Measurements from ENCODE around the gene ADGRG6.
A peak's percentile ranks its signal among the peaks of the same experiment; 100 is the strongest.

The ADGRG6 gene

DNA sequence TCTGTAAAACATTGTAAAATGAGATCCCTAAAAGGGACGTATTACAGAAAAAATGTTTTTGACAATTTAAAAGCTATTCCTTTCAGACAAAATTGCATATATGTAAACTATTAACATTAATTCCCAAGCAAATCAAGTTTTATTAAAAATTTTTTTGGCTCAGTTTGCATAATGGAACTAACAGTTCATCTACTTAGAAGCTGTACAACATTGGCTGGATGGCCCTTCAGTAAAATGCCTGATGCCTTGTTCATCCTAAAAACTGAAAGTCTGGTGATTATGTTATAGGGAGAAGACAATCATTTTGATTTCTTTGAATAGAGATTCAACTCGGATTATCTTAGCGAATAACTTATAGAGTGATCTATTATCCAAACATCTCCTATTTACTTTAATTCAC is 52.8 kb downstream of the ADGRG6 start:
- DNase-seq: no peak

DNA sequence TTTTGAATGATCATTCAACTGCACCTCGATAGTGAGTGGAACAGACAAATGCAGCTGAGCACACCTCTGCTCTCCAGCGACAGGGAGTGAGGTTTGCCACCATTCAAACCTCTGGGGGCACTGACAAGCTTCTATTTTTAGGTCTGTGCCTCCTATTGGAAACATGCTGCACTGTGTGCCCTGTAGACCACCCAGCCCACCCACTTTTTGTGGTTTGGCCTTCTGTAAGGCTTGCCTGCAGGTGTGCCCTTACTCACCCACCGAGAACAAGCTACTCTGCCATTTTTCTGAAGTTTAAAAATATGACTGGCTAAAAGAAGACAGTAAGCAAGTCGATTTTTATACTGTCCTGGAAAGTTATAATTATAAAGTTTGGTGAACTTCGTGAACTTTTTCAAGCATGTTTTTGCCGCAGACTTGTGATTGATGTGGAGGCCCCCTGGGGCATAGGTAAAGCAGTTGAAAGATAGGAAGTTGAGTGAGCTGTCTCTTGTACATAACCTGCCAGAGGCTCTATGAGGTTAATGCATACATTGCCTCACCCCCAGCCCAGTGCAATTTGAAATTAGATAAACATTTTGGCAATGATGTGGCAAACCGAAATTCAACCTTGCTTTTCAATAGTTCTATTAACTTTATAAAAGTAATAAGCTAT is 53.8 kb downstream of the ADGRG6 start:
- no peak for DNase-seq

DNA sequence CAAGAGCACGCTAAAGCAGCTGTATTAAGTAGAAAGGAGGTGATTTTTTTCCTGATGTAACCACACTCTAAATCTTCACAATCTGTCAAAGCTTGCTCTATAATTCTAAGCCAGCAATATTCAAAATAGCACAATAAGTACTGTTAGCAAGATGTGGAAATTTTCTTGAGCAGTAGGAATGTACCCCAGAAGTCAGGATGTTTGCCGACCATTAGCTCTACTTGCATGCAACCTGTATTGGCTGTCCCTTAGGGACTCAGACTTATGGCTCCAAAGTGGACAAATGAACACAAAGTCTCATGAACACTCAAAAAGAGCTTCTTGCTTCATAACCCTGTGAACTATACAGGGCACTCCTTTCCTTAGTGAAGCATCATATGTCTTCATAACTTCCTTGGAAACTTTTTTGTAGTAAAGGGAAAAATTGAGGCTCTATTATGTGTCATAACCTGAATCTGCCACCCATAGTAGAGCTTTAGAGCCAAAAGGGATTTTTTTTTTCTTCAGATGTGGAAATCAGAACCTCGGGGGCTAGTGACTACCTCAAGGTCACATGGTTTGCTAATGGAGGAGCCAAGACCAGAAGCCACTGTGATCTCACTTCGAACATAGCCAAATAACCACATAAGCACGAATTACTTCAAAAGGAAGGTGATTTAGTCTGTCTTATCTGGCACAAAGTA is 54.5 kb downstream of the ADGRG6 start:
- DNase-seq: no peak

DNA sequence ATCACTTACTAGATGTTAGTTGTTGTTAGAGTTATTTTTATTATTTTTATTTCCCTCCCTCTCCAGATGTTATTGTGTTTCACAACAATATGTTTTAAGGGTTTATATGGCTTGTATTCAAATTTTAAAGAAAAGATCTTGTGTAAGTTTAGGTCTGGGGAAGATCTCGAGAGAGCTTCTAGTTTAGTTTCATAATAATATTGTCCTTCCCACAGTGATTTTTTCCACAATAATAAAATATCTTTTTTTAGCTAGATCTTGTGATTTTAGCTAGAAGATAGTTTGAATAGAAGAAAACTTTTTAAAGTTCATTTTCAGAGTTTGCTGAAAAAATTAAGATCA is 55.0 kb downstream of the ADGRG6 start:
- DNase-seq: no peak

DNA sequence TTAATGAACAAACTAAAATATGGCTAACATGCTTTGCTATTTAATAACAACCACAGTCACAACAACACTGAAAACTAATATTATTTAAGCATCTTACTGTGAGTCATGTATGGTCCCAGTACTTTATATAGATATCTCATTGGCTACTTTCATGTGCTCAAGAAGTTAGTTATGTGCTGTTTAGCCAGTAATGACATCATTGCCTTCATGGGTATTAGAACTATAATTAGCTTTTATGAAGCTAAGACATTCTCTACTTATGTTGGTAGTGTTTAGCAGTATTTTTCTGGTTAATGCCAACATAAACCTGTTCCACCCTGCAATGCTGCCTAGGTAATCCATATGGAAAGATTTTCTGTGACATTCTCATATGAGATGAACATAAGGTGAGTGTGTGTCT is 56.1 kb downstream of the ADGRG6 start:
- DNase-seq: no peak

DNA sequence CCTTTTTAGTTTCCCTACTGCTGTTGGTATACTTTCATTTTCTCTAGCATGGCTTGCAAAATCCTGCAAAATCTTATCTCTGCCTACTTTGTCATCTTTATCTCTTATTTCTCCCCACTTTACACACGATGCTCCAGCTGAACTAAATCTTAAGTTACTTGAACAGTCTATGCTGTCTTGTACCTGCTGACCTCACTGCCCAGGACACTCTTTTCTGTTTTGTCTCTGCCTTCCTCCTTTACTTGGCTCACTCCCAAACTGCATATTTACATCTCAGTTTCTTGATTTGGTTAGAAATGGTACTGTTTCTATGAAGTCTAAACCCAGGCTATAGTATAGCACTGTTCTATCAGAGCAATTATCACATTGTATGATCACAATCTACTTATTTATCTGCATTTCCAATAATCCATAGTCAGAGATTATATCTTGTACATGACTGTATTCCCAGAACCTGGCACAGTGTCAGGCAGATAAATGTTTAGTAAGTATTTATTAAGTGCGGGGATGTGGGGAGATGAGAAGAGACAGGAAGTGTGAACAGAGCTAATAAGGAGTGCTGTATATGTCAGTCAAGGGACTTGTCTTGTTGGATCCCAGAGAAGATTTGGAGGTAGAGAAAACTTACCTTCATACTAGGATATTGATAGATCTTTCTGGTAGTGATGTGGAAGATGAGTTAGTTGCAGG is 57.6 kb downstream of the ADGRG6 start:
- DNase-seq: no peak

DNA sequence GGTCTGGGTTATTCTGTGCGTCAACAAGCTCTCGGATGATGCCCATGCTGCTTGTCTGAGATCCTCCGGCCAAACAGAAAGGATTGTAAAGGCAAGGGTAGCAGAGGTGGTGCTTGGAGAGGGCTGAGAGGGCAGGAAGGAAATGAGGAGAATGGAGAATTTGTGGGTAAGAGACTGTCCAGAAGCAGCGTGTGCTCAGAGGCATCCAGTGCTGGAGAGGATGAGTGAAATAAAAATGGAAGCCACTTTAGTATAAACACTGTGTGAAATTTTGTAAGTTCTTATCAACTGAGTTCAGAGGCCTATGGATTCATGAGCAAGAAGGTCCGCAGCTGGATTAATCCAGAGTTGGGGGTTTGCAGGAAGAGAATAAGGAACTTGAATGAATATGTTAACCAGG is 59.5 kb downstream of the ADGRG6 start:
- no peak for DNase-seq

DNA sequence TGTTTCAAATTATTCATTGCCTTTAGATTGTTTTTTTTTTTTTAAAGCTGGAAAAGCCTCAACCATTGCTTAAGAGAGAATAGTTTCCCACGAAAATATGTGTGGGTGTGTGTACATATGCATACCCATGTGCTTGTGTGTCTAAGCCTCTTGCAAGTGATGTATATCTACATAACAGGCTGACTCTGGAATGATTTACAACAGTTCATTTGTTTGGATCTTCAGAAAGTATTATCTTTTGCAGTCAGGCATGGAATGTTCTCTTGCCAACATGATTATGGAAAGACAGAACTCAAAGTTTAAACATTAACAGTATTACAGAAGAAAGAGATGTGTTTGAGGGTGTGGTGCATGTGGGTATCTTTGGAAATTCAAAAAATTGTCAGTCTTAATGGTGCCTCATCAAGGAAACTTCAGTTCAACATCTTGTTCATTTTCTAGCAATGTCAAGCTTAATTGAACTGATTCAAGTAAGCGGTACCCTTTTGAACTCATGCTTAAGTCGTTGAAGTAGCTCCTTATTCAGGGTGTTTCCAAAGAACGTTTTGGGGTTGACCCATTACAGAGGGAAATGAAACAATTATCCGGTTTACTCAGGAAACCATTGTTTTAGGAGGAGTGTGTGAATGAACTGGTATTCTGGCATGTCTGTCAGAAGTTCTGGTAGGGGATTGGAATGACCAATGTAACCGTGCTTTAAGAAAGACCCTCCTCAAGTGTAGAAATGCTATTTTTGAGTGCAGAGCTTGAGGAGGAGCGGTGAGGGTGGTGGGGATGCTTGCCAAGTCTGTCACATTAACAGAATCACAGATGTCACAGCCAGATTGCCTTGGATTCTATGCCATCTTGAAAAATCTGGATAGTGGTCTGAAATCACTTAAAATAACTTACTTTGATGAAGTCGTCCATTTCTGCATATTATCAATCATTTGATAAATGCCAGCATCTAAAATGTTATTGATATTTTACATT is 60.3 kb downstream of the ADGRG6 start:
- DNase-seq: no peak

DNA sequence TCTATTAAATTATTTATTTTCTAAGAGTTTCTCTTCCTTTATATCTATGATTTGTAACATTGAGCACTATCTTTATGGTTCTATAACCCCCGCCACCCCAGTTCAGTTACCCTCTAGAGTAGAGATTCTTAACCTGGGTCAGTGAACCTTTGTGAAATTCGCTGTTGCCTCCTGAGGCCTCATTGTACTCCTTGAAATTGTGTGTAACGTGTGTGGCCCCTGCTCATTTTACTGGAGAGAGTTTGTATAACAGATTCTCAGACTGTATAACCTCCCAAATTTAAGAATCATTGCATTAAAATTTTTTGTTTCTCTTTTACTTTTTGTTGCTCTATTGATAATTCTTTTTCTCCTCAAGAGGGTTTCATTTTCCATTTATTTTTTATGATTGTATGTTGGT is 65.3 kb downstream of the ADGRG6 start:
- no peak for DNase-seq

DNA sequence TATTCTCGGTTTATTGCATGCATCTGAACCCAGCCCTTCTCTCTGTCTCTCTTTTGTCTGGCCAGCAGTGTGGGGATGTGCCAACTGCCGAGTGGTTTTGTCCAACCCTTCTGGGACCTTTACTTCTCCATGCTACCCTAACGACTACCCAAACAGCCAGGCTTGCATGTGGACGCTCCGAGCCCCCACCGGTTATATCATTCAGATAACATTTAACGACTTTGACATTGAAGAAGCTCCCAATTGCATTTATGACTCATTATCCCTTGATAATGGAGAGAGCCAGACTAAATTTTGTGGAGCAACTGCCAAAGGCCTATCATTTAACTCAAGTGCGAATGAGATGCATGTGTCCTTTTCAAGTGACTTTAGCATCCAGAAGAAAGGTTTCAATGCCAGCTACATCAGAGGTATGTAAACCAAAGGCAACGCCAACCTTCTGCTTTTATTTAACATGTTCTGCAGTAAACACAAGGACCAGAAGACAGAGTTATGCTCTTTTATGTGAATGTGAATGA is 65.8 kb downstream of the ADGRG6 start:
- no peak for DNase-seq

DNA sequence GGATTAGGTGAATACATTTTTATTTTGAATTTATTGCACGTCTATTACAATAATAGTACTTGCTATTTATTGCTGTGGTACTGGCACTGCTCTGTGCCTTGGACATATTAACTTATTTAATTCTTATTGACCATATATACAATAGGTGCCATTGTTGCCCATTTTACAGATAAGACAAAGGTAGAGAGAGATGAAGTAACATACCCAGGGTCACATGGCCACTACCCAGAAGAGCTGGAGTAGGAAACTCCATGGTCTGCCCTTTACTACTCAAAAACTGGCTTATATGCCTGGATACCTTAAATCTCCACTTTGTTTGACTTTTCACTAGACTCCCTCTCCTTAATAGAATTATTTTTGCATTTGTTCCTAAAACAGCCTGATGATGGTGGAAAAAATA is 67.5 kb downstream of the ADGRG6 start:
- no peak for DNase-seq

DNA sequence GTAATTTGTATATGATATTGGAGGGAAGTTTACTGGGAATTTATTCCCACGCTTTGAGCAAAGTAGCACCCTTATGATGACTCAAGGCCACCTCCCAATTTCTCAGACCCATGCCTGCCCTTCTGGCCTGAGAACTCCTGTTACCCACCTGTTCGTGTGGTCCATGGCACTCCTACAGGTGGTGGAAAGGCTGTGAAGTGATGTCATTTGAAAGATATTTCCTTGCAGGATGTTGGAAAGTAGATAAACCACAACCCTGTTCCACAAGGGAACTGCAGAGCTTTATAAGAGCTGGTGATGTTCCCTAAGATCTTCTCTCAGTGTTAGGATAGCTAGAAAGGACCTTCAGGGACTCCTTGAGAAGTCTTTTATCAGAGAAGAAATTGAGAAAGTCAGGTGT is 70.5 kb downstream of the ADGRG6 start:
- DNase-seq: no peak

DNA sequence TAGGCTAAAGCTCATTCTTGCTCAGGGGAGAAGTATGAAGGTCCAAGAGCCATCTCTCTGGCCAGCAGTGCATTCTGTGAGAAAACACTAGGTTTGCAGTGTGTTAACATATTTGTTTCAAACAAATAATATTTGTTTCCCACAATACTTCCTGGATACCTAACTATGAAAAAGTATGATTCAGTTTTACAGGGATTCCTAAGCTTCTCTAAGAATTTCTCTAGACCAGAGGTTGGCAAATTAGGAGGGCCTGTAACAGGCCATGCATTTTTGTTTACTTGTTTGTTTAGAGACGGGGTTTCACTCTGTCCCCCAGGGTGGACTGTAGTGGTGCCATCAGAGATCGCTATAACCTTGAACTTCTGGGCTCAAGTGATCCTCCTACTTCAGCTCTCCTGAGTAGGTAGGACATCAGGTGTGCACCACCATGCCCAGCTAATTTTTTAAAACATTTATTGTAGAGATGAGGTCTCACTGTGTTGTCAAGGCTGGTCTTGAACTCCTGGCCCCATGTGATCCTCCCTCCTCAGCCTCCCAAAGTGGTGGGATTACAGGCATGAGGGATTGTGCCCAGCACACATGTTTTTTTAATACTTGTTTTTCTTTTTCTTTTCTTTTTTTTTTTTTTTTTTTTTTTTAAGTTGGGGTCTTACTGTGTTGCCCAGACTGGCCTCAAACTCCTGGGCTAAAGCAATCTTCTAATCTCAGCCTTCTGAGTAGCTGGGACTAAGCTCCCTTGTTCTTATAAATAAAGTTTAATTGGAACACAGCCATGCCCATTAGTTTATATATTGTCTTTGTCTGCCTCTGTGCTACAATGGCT is 71.7 kb downstream of the ADGRG6 start:
- no peak for DNase-seq

DNA sequence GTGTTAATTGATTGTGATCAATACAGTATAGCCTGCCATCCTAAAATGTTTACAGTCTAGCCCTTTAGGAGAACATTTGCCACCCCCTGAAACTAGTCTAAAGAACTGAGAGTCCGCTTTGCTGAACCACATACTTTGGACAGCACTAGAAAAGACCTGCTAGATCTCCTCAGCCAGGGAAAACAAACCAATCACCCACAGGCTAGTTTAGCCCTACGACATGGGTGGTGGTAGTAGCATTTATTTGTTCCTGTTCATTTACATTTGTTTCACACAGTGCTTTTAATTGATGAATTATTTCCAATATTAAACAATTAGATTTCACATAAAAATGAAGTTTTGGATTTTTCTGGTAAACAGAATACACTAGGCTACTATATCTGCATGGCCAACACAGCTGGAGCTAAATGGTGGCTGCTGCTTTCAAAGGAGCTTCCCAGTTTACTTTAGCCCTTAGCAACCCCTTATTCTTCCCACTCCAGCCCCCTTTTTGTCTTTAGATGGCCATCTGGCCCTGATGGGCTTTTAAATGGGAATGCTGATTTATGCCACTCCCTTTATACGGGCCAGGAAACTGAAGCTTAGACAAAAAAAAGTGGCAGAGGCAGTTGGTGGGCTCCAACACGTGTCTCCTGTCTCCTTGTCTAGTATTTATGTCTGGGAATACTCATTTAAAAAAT is 72.4 kb downstream of the ADGRG6 start:
- peak; percentile 38 for DNase-seq

DNA sequence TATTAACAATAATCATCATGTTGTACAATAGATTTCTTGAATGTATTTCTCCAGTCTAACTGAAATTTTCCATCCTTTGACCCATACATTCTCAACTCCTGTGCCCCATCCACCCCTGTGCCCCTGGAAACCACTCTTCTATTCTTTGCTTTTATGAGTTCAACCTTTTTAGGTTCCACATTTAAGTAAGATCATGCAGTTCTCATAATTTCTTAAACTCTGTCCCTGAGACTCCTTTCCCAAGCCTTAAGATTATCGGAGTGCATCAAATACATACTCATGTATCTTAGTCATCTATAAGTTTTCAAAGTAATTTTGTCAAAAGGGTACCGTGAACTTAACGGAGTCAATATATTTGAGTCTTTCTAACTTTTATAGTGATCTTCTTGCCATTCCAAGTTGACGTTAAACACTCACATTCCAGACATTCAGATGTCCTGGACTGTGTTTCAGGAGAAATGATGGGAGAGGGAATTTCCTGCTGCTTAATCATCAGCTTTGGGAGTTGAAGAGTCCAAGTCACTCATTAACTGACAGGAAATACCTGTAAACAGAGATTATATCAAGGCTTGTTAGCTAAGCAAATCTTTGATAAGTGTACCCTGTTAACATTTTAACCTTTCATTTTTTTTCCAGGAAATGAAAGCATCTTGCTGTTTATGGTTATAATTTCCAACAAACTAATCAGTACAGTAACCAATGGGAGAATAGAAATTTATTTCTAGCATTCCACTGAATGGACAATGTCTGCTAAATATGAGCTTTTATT is 73.3 kb downstream of the ADGRG6 start:
- no peak for DNase-seq

DNA sequence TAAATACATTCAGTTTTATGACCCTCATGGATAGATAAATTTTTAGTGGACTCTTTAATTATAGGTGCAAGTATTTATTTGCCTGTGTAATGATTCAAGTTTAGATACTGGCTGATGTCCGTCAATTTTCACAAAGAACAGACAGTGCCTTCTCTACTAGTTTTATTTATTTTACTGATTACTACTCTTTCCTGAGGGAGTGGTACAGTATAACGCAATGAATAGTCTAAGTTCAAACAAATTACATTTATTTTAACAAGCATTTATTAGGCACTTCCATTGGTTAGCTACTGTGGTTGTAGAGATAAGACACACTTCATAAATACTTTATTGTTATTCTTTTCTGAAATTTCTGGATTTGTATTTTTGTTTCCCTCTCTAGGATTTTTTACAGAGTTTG is 74.3 kb downstream of the ADGRG6 start:
- DNase-seq: no peak

DNA sequence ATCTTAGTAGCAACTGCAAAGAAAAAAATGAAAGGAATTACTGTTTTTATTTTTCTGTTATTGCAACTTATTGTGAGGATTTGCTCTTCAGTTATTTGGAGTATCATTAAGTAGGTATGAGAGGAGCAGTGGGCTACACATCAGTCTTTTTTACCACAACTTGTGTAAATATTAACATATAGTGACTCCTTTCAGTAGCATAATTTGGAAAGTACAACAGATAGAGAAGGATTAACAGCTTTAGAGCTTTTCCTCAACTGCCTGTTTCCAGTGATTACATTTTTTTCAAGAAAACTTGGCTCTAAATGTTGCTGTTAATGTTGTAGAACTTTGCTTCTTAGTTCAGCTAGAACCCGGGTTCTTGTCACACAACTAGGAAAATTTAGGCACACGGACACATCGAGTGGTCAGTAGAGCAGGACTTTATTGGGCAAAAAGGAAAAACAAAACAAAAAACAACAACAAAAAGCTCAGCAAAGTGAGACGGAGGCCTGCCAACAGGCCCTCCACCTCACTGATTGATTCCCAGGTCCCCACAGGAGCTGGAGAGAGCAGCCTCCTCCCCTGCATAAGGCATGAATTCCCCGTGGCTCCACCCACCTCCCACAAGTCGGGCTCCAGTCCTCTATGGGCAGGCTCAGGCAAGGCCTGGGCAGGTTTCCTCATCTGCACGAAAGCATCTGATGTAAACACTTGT is 75.1 kb downstream of the ADGRG6 start:
- peak; percentile 41 for DNase-seq

DNA sequence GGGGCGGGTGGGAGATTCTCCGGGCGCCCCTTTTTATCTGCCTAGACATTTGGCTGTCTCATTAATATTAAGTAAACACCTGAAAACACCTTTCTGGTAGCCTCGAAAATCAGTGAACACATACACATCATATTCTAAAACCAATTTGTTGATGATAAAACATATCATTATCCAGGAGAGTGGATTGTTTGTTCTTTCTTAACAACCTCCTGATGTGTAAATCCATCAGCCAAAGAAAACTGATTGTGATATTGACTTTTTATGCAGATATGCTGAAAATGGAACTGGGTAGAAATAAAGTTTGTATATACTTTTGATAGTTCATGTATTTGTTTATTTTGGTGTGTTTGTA is 75.7 kb downstream of the ADGRG6 start:
- DNase-seq: no peak

DNA sequence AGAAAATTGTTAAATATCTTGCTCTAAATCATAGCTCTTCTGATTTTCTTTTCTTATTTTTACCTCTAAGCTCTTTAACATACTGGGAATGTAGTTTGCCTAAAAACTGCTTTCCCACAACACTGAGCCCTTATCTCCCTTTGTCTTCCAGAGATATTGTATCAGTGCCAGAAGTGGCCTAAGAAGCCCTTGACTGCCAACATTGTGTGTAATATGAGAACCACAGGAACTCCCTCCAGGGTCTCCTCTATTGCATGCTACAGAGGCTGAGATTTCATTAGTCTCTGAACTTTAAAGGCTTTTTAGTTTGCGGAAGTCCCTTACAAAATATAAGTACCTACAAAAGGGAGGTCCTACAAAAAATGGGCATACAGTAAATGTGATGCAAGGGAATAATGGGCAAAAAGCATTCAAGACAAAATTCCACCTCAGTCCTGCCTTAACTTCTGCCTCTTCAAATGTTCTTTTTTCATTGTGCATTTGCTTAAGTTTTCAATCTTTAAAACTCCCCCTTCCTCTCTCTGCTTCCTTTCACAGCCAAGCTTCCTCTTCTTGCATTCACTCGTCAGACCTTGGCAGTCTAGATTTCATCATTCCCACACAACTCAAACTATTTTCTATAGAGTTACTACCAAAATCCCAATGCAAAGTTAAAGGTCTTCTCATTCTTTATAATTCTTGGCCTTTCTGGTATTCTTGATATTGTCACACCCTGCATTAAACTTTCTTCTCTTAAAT is 76.5 kb downstream of the ADGRG6 start:
- peak; percentile 6 for DNase-seq
